CD8-positive, alpha-beta memory T cell (primary cell): Measurements from ENCODE around the gene YBX3. TPM values are rescaled to one million over a fixed set of nuclear protein-coding genes. Genes with fewer than 3 reads are reported as not detected.

Experiments used
- CTCF ChIA-PET: fragments of 350-600 bp; sonication (Branson Sonifier 250); formaldehyde crosslinking; loops from one replicate; lab custom pipeline; 2021; ENCODE audit warnings: antibody characterized with exemption; lab: Charles Lee
- POLR2A ChIA-PET: fragments of 350-600 bp; sonication (Branson Sonifier 250); formaldehyde crosslinking; loops from one replicate; lab custom pipeline; 2021; ENCODE audit warnings: antibody characterized with exemption; lab: Charles Lee
- DNase-seq, 5 donors: peaks; one replicate each; pipeline versions ENCODE4 v3.0.0 to v3.0.0-alpha.2; 2020 to 2022; ENCODE audit warnings: mixed read lengths in 1 of 5
- H3K27ac ChIP-seq: one replicate; pipeline ENCODE4 v1.7.0; 2013; ENCODE audit warnings: low read depth, mild to moderate bottlenecking, low read length, moderate library complexity
- H3K27me3 ChIP-seq: 2 replicates; pipeline ENCODE4 v1.7.0; 2013; ENCODE audit warnings: low read length, mild to moderate bottlenecking; ENCODE audit not compliant: insufficient read depth, poor library complexity, severe bottlenecking
- H3K36me3 ChIP-seq: 2 replicates; pipeline ENCODE4 v1.7.0; 2013; ENCODE audit warnings: mild to moderate bottlenecking, low read length, moderate library complexity; ENCODE audit not compliant: insufficient read depth
- H3K4me1 ChIP-seq: 2 replicates; pipeline ENCODE4 v1.7.0; 2013; ENCODE audit warnings: mild to moderate bottlenecking, low read length, moderate library complexity; ENCODE audit not compliant: insufficient read depth
- H3K4me3 ChIP-seq: 2 replicates; pipeline ENCODE4 v1.7.0; 2013; ENCODE audit warnings: mild to moderate bottlenecking, low read length
- H3K9me3 ChIP-seq: 2 replicates; pipeline ENCODE4 v1.7.0; 2013; ENCODE audit warnings: mild to moderate bottlenecking, low read length
- H3K27ac Mint-ChIP-seq, 8 donors: one replicate each; pipeline ENCODE4 v1.8.0; 2020 to 2021; ENCODE audit warnings: mixed read lengths in 8 of 8, mild to moderate bottlenecking in 6 of 8, inconsistent platforms in 3 of 8, moderate library complexity in 3 of 8
- H3K27me3 Mint-ChIP-seq, 2 donors: one replicate each; pipeline ENCODE4 v1.8.0; 2020 to 2021; ENCODE audit warnings: mixed read lengths in 2 of 2, mild to moderate bottlenecking in 1 of 2, moderate library complexity in 1 of 2
- H3K36me3 Mint-ChIP-seq, 3 donors: one replicate each; pipeline ENCODE4 v1.8.0; 2020 to 2021; ENCODE audit warnings: mixed read lengths in 3 of 3, inconsistent platforms in 1 of 3, mild to moderate bottlenecking in 1 of 3
- H3K4me1 Mint-ChIP-seq, 3 donors: one replicate each; pipeline ENCODE4 v1.8.0; 2020 to 2021; ENCODE audit warnings: mixed read lengths in 3 of 3, inconsistent platforms in 1 of 3, mild to moderate bottlenecking in 1 of 3
- H3K4me3 Mint-ChIP-seq, 7 donors: one replicate each; pipeline ENCODE4 v1.8.0; 2020 to 2021; ENCODE audit warnings: mixed read lengths in 7 of 7, mild to moderate bottlenecking in 6 of 7, moderate library complexity in 4 of 7, inconsistent platforms in 2 of 7
- H3K9me3 Mint-ChIP-seq, 5 donors: one replicate each; pipeline ENCODE4 v1.8.0; 2020 to 2022; ENCODE audit warnings: mixed read lengths in 5 of 5, mild to moderate bottlenecking in 3 of 5, moderate library complexity in 2 of 5, inconsistent platforms in 1 of 5
- polyA plus RNA-seq: library from polyadenylated mRNA; unstranded; fragments of 300-500 nt; fragmentation: Illumina TruSeq; gene quantifications from one replicate; pipeline ENCODE4 v1.2.3, GENCODE V29; 2021
- total RNA-seq, 2 experiments: library from RNA; stranded (reverse); gene quantifications; one replicate each; pipeline ENCODE4 v1.2.3, GENCODE V29; 2021

The YBX3 gene
- total and polyA plus RNA-seq, 3 experiments from 2014 or later, result 40.5 to 251 (median 222) TPM

GRCh38 chr12:10721651-10722501, 1.2 kb downstream of the YBX3 start:
- H3K27me3 ChIP-seq, result peaks cover 6% of the 10 kb centered on the region

GRCh38 chr12:10720974-10721650, 2.0 kb downstream of the YBX3 start:
- H3K4me1 Mint-ChIP-seq, result peaks cover 24 to 54% (median 42%) of the 10 kb centered on the region in 3 donors

More at GRCh38 chr12:10721651-10722501, 1.2 kb downstream of the YBX3 start:
- Histone ChIP-seq H3K4me3 (peak overlapping the region; percentile 70), H3K9me3 (no peaks in the 10 kb centered on the region), H3K27ac (peak overlapping the region; percentile 87), H3K4me1 (peaks cover 15% of the 10 kb centered on the region), H3K36me3 (no peaks in the 10 kb centered on the region)
- H3K4me1 Mint-ChIP-seq, result peaks cover 22 to 49% (median 38%) of the 10 kb centered on the region in 3 donors
- peaks cover 19 to 32% of the 10 kb centered on the region in 2 donors for H3K27me3 Mint-ChIP-seq
- ChIA-PET CTCF (interaction anchor here (0.5 to 1.0 kb wide), 2 partner anchors 14 to 47 kb away, joined by 3 read pairs; no protein-coding TSS in a partner anchor), POLR2A (no interaction called here)
- H3K36me3 Mint-ChIP-seq, result peaks cover 0 to 17% (median 0%) of the 10 kb centered on the region in 3 donors
- peak; percentile 55 to 92 (median 86) for DNase-seq
- no peaks in the 10 kb centered on the region for H3K9me3 Mint-ChIP-seq
- H3K27ac Mint-ChIP-seq, result peak overlapping the region; percentile 88 to 99 (median 97)
- peak overlapping the region; percentile 87 to 96 (median 93) for H3K4me3 Mint-ChIP-seq

DNA sequence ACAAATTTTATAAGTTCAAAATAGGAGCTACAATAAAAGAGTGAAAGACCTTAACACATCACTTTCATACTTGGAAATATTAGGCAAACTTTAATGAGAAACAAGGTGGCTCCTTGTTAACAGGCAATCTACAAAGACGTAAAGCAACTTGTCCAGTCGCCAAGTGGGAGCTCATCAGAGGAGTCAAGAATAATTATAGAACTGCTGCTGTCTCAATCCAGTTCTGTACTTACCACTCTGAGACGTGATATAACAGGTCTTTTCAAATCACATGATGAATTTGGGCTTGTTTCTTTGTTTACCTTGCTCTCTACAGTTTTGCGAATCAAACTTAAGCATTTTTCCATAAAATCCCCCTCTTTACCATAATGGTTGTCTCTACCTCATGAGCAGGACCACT, 3.6 kb downstream of the YBX3 start:
- H3K27me3 Mint-ChIP-seq, result peaks cover 11 to 20% of the 10 kb centered on the region in 2 donors
- peaks cover 32 to 64% (median 51%) of the 10 kb centered on the region in 3 donors for H3K4me1 Mint-ChIP-seq
- CTCF ChIA-PET, result interaction anchor here (1.1 kb wide), 1 partner anchor 31 kb away, joined by 3 read pairs; no protein-coding TSS in a partner anchor
- POLR2A ChIA-PET, result no interaction called here
- Histone ChIP-seq H3K4me1 (peaks cover 24% of the 10 kb centered on the region), H3K36me3 (no peaks in the 10 kb centered on the region), H3K9me3 (no peaks in the 10 kb centered on the region), H3K27ac (no peak overlapping the region), H3K27me3 (peaks cover 6% of the 10 kb centered on the region), H3K4me3 (no peak overlapping the region)
- H3K27ac Mint-ChIP-seq, result peak overlapping the region in 1 of 8 donors; percentile 19
- peaks cover 0 to 24% (median 0%) of the 10 kb centered on the region in 3 donors for H3K36me3 Mint-ChIP-seq
- H3K9me3 Mint-ChIP-seq, result no peaks in the 10 kb centered on the region
- no peak for DNase-seq
- H3K4me3 Mint-ChIP-seq, result no peak overlapping the region

More at GRCh38 chr12:10720974-10721650, 2.0 kb downstream of the YBX3 start:
- H3K4me3 Mint-ChIP-seq, result peak overlapping the region; percentile 35 to 96 (median 91)
- peak overlapping the region; percentile 34 for H3K27ac ChIP-seq
- peaks cover 0 to 17% (median 0%) of the 10 kb centered on the region in 3 donors for H3K36me3 Mint-ChIP-seq
- peaks cover 15% of the 10 kb centered on the region for H3K4me1 ChIP-seq
- H3K9me3 ChIP-seq, result no peaks in the 10 kb centered on the region
- no peak for DNase-seq
- no peaks in the 10 kb centered on the region for H3K36me3 ChIP-seq
- POLR2A ChIA-PET, result no interaction called here
- H3K27me3 Mint-ChIP-seq, result peaks cover 14 to 30% of the 10 kb centered on the region in 2 donors
- CTCF ChIA-PET, result no interaction called here
- no peaks in the 10 kb centered on the region for H3K9me3 Mint-ChIP-seq
- peak overlapping the region; percentile 70 for H3K4me3 ChIP-seq
- peaks cover 6% of the 10 kb centered on the region for H3K27me3 ChIP-seq
- peak overlapping the region; percentile 88 to 99 (median 97) for H3K27ac Mint-ChIP-seq

- Mint-ChIP-seq H3K27me3 (peaks cover under 1 to 8% of the 10 kb centered on the region in 2 donors), H3K4me1 (peaks cover 26 to 53% (median 47%) of the 10 kb centered on the region in 3 donors), H3K9me3 (no peaks in the 10 kb centered on the region), H3K4me3 (no peak overlapping the region), H3K36me3 (peaks cover 0 to 34% (median 0%) of the 10 kb centered on the region in 3 donors), H3K27ac (peak overlapping the region in 2 of 8 donors; percentile 17 to 25)
- H3K27me3 ChIP-seq, result no peaks in the 10 kb centered on the region
- H3K4me1 ChIP-seq, result peaks cover 18% of the 10 kb centered on the region
- H3K27ac ChIP-seq, result no peak overlapping the region
- CTCF ChIA-PET, result interaction anchor here (0.9 to 1.1 kb wide), 2 partner anchors 32 to 105 kb away, joined by 3 to 5 read pairs; no protein-coding TSS in a partner anchor
- H3K9me3 ChIP-seq, result no peaks in the 10 kb centered on the region
- DNase-seq, result no peak
- POLR2A ChIA-PET, result no interaction called here
- H3K36me3 ChIP-seq, result no peaks in the 10 kb centered on the region
- no peak overlapping the region for H3K4me3 ChIP-seq
These were observed 4.8 kb downstream of the YBX3 start for GRCh38 chr12:10718279-10718821.

DNA sequence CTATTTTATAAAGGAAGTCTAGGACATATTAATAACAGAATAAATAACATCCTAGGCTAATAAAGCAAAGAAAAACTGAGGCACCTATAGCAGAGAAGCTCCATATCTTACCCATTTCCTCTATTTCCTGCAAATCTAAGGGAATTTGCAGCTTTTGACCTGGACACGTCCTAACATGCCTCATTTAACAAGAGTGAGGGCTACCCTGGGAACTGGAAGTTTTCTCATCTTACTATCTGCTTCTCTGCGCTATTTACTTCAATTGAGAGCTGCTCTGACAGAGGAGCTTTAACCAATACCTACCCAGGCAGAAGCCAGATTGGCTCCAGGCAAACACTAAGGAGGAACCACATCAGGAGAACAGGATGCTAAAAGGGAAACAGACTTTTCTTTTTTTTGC, 5.7 kb downstream of the YBX3 start:
- H3K36me3 Mint-ChIP-seq, result peaks cover 0 to 42% (median 3%) of the 10 kb centered on the region in 3 donors
- no peak overlapping the region for H3K27ac Mint-ChIP-seq
- no peak overlapping the region for H3K4me3 Mint-ChIP-seq
- H3K36me3 ChIP-seq, result no peaks in the 10 kb centered on the region
- H3K27me3 ChIP-seq, result no peaks in the 10 kb centered on the region
- POLR2A ChIA-PET, result no interaction called here
- no peak overlapping the region for H3K27ac ChIP-seq
- peaks cover 18% of the 10 kb centered on the region for H3K4me1 ChIP-seq
- no peak overlapping the region for H3K4me3 ChIP-seq
- H3K9me3 ChIP-seq, result no peaks in the 10 kb centered on the region
- peaks cover 25 to 52% (median 45%) of the 10 kb centered on the region in 3 donors for H3K4me1 Mint-ChIP-seq
- H3K9me3 Mint-ChIP-seq, result no peaks in the 10 kb centered on the region
- H3K27me3 Mint-ChIP-seq, result peaks cover 0 to 7% of the 10 kb centered on the region in 2 donors
- CTCF ChIA-PET, result interaction anchor here (0.6 kb wide), 1 partner anchor 43 kb away, joined by 3 read pairs; no protein-coding TSS in a partner anchor
- DNase-seq, result no peak

- H3K4me3 Mint-ChIP-seq, result no peak overlapping the region
- Histone ChIP-seq H3K4me1 (peaks cover 18% of the 10 kb centered on the region), H3K4me3 (no peak overlapping the region), H3K27me3 (no peaks in the 10 kb centered on the region), H3K27ac (no peak overlapping the region), H3K9me3 (no peaks in the 10 kb centered on the region), H3K36me3 (no peaks in the 10 kb centered on the region)
- ChIA-PET CTCF (no interaction called here), POLR2A (no interaction called here)
- peaks cover 19 to 46% (median 39%) of the 10 kb centered on the region in 3 donors for H3K4me1 Mint-ChIP-seq
- peaks cover 0 to 42% (median 3%) of the 10 kb centered on the region in 3 donors for H3K36me3 Mint-ChIP-seq
- peak overlapping the region in 1 of 8 donors; percentile 9 for H3K27ac Mint-ChIP-seq
- DNase-seq, result no peak
- H3K27me3 Mint-ChIP-seq, result peaks cover 0 to 2% of the 10 kb centered on the region in 2 donors
- no peaks in the 10 kb centered on the region for H3K9me3 Mint-ChIP-seq
These were observed 6.3 kb downstream of the YBX3 start for GRCh38 chr12:10716704-10717315.

DNA sequence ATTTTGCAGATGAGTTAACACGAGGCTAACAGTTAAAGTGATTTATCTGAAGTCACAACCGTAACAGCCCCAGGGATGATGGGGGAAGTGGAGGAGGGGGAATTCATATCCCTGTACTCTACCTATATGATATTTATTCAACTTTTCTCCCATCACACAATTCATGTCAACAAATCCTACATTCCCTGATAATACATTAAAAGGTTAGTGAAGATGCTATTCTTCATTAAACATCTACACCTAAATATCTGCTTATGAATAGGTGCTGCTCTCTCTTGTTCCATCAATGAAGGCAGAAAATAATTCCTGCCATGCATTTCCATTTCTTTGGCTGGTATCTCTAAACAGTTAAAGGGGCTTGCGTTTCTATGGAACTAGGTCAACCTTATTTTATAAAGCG, 6.8 kb downstream of the YBX3 start:
- H3K36me3 Mint-ChIP-seq, result peaks cover 0 to 45% (median 3%) of the 10 kb centered on the region in 3 donors
- Histone ChIP-seq H3K4me3 (no peak overlapping the region), H3K4me1 (peaks cover 14% of the 10 kb centered on the region), H3K9me3 (no peaks in the 10 kb centered on the region), H3K27me3 (no peaks in the 10 kb centered on the region), H3K27ac (no peak overlapping the region), H3K36me3 (no peaks in the 10 kb centered on the region)
- H3K27ac Mint-ChIP-seq, result peak overlapping the region in 1 of 8 donors; percentile 9
- H3K4me3 Mint-ChIP-seq, result no peak overlapping the region
- H3K27me3 Mint-ChIP-seq, result no peaks in the 10 kb centered on the region
- H3K9me3 Mint-ChIP-seq, result no peaks in the 10 kb centered on the region
- ChIA-PET POLR2A (no interaction called here), CTCF (no interaction called here)
- H3K4me1 Mint-ChIP-seq, result peaks cover 16 to 41% (median 34%) of the 10 kb centered on the region in 3 donors
- DNase-seq, result no peak
